A549 treated with Mapracorat at 1 μM for 4 hours (cell line): ENCODE data around the gene SF3B4. TPM values are rescaled to one million over a fixed set of nuclear protein-coding genes. Genes with fewer than 3 reads are reported as not detected.

Source experiments
- total RNA-seq: library from RNA; stranded (reverse); fragments of 200-300 nt; extraction: Qiagen RNA extraction; gene quantifications from 5 replicates; pipeline ENCODE4 v1.2.3, GENCODE V29; 2022

Gene SF3B4, protein sequence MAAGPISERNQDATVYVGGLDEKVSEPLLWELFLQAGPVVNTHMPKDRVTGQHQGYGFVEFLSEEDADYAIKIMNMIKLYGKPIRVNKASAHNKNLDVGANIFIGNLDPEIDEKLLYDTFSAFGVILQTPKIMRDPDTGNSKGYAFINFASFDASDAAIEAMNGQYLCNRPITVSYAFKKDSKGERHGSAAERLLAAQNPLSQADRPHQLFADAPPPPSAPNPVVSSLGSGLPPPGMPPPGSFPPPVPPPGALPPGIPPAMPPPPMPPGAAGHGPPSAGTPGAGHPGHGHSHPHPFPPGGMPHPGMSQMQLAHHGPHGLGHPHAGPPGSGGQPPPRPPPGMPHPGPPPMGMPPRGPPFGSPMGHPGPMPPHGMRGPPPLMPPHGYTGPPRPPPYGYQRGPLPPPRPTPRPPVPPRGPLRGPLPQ
- total RNA-seq = 119 to 139 TPM (median 126 TPM) in 5 replicates

DNA sequence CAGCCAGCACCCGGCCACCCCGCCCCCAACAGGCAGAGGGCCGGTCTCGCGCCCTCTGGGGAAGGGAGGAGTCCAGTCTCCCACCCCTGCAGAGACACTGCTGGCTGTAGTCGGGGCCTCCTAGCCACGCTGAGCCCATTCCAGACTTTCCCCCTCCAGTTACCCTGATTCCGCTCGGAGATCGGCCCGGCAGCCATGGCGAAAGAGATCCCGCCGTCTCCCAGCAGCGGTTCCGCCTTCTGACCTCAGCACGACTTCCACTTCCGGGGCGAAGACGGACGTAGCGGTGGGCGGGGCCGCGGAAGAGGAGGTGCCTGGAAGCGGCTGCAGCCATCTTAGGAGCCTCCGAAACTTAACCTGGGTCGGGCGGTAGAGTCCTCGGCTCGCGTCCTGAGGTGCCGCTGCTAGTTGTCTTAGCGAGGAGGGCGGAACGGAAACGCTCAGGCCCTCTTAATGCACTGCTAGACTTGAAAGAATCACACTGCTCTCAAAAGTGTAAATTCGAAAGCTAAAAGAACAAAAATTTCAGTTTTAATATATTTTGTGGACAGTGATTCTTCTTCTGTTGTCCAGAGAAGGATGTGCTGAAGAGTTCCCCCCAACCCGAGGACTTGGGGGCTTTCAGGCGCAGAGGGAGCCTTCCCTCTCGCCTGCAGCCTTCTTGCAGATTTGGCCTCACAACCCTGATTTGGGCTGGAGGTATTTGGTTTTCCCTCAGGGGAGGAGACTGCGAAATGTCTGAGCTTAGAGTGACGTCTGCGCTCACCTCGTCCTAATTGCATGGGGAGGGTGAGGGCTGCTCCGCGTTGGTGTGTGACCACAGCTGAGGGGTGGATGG is at the start of gene SF3B4:
Gene SF3B4 (minus strand): TSS at position 241 of the 838 bp plus-strand sequence. CDS start 44 bp downstream, at position 197.

DNA sequence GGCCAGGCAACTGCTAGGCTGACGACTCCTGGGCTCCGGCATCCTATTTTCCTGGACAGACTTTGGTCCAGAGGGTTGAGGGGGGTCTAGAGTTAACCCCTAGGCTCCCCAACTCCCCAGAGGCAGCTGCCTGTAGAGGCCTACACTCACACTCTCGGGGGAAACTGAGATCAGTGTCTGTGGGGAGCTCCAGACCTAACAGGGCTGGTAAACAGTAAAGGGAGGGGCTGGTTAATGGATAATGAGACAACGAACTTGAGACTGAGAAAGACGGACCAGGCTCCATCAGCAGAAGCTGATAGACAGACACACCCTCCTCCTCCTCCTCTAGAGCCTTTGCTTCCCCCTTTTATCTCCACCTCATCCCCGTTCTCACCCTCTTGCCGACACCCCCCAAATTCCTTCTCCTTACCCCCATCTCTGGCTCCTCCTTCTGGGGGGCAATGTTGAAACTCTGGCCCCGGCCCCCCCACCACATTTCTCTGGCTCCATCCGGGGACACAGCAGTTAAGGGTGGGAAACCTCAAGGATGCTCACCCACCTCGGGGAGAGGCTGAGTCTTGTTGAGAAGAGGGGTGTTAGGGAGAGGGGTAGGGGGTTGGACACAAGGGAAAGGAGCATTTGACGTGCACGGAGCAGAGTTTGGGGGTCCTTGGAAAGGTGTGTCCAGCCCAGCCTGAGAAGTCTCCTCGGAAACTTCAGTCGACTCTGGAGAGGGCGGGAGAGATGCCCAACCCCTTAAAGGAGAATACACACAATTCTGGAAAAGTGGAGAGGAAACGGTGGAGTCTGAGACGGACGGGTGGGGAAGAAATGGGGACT is 8.8 kb upstream of the SF3B4 start, which contains the start of gene MTMR11:
Gene MTMR11 (minus strand): TSS at position 710 of the 822 bp plus-strand sequence. CDS start 232 bp downstream, at position 478.

DNA sequence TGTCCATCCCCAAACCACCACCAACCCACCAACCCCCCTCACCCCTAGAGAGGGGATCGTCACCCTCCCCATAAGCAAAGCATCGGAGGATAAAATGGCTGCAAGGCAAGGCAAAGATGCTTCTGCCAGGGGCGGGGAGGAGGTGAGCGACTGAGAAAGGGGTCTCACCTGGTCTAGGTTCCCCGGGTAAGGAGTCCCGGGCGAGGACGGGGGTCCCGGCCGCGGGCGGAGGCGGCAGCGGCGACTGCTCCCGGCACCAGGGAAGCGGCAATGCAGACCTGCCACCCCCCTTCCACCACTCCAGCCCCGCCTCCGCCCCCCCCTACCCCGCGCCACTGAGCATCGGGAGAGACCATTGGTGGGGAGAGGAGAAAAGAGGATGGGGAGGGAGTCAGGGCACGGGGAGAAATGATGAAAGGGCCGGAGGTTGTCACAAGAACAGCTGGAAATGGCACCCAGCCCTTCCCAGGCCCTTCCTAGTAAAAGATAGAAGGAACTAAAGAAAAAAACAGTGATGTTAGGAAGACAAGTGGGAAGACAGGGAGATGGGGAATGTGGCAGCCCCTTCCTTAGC is 9.9 kb downstream of the SF3B4 start, which contains the start of gene SV2A:
Gene SV2A (minus strand): TSS at position 274 of the 574 bp plus-strand sequence. CDS start 4,004 bp downstream, outside the sequence.

DNA sequence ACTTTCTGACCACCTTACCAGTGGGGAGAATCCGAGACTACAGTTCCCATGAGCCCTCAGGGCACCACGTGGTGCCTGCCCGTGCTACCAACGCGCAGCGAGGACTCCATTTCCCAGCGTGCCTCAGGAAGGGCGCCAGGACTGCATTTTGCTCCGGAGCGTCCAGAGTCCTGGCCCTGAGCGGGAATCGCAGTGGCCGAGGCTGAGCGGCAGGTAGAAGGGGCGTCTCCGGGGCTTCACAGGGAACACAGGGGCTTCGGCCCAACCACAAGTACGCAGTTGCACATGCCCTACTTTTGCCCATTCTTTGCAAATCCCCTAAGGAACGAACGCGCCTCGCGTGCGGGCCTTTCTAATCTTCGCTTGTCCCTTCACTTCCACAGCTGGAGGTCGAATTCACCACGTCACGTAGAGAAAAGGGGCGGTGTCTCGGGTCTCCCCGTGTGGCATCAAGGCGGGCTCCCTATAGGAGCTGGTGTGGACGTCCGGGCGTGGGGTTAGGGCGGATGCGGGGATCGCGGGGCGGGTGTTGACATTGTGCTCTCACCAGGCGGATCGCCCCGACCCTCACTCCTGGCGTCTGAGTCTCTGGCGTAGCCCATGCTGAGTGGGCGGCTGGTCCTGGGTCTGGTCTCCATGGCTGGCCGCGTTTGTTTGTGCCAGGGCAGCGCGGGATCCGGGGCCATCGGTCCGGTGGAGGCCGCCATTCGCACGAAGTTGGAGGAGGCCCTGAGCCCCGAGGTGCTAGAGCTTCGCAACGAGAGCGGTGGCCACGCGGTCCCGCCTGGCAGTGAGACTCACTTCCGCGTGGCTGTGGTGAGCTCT is 27.9 kb downstream of the SF3B4 start, which contains the start of gene BOLA1:
Gene BOLA1 (plus strand): TSS at position 109 of the 825 bp plus-strand sequence. CDS start 492 bp downstream, at position 601.

Other genes starting within 250 kb of the SF3B4 start
- gene FCGR1A, start 145.1 kb downstream of the SF3B4 start, total RNA-seq = not detected in 5 replicates
- gene BOLA1, start 28.2 kb downstream of the SF3B4 start, total RNA-seq = 13.3 to 24.5 TPM (median 22.2 TPM) in 5 replicates
- gene SV2A, start 10.0 kb downstream of the SF3B4 start, total RNA-seq = 0.05 to 0.17 TPM (median 0.10 TPM) in 5 replicates
- 7.3 to 9.8 TPM (median 8.1 TPM) in 5 replicates for gene MTMR11, start 9.1 kb upstream of the SF3B4 start, total RNA-seq
- 9.3 to 14.0 TPM (median 12.3 TPM) in 5 replicates for gene OTUD7B, start 82.9 kb upstream of the SF3B4 start, total RNA-seq
- 14.8 to 17.4 TPM (median 15.9 TPM) in 5 replicates for gene VPS45, start 140.0 kb upstream of the SF3B4 start, total RNA-seq
- 6.6 to 8.8 TPM (median 6.9 TPM) in 5 replicates for gene PLEKHO1, start 222.1 kb upstream of the SF3B4 start, total RNA-seq